ENCODE data around the gene ADAMTS8. TPM values are rescaled to one million over a fixed set of nuclear protein-coding genes. Genes with fewer than 3 reads are reported as not detected.
A peak's percentile ranks its signal among the peaks of the same experiment; 100 is the strongest.
"Not testable (repeated sequence)": the region's sequence is repeated elsewhere in the genome, so short reads cannot be mapped to it uniquely, and the experiment has no call there.

Gene ADAMTS8
- total RNA-seq, 1 donor: 2.6 TPM

GRCh38 chr11:130439160-130439519 is 10.7 kb upstream of the ADAMTS8 start:
- no peak for DNase-seq (ENCODE audit: low read depth)
- no peak for TF ChIP-seq CTCF (IDR thresholded peaks at IDR 0.05; ENCODE audit: insufficient read depth, low read length)
- H3K4me3 ChIP-seq (ENCODE audit: low read depth, low read length): no peak overlapping the region

- H3K4me3 ChIP-seq (ENCODE audit: low read depth, low read length); DNase-seq (ENCODE audit: low read depth): not testable (repeated sequence)
These were observed 10.2 kb upstream of the ADAMTS8 start for GRCh38 chr11:130438401-130439159.

DNA sequence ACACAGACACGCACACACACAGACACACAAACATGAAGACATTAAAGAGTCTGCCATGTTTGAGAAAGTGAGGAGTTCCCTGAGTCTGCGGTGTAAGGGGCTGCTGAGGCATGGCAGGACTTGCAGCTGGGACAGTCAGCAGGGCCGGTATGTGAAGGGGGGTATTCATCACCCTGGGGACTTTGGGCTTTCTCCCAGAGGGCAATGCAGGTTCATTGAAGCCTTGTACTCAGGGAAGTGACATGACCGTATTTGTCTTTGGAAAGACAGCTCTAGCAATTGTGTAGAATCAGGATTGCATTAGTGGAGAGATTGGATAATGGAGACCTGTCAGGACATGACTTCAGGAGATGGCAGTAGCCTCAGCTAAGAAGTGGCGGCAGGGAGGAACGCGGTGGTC is 9.4 kb upstream of the ADAMTS8 start:
- no peak overlapping the region for H3K4me3 ChIP-seq (ENCODE audit: low read depth, low read length)
- DNase-seq (ENCODE audit: low read depth): no peak
- TF ChIP-seq CTCF (IDR thresholded peaks at IDR 0.05; ENCODE audit: insufficient read depth, low read length): no peak

DNA sequence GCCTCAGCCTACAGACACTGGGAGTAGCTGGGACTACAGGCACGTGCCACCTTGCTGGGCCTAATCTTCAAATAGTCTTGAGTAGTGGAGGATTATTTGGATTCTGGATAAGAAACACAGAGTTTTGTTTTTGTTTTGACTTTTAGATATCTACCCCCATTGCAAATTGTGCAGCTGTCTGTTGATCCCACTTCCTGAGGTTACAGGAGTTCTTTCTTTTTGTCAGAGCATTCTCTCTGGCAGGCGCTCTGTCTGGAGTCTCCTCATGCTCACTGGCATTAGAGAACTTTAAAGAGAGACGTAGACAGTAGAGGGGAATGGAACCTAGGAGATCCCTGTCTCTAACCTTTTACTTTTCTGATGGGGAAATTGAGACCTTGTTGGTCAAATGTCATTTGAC is 7.8 kb upstream of the ADAMTS8 start:
- TF ChIP-seq CTCF (IDR thresholded peaks at IDR 0.05; ENCODE audit: insufficient read depth, low read length): no peak
- H3K4me3 ChIP-seq (ENCODE audit: low read depth, low read length): no peak overlapping the region
- no peak for DNase-seq (ENCODE audit: low read depth)

GRCh38 chr11:130435671-130436070 is 7.3 kb upstream of the ADAMTS8 start:
- H3K4me3 ChIP-seq (ENCODE audit: low read depth, low read length): no peak overlapping the region
- DNase-seq (ENCODE audit: low read depth): peak; percentile 48
- no peak for TF ChIP-seq CTCF (IDR thresholded peaks at IDR 0.05; ENCODE audit: insufficient read depth, low read length)

GRCh38 chr11:130434521-130435223 is 6.3 kb upstream of the ADAMTS8 start:
- peak overlapping the region; percentile 74 for H3K4me3 ChIP-seq (ENCODE audit: low read depth, low read length)
- DNase-seq (ENCODE audit: low read depth): peak; percentile 89
- TF ChIP-seq CTCF (IDR thresholded peaks at IDR 0.05; ENCODE audit: insufficient read depth, low read length): peak; percentile 91

GRCh38 chr11:130433357-130433756 is 4.9 kb upstream of the ADAMTS8 start:
- TF ChIP-seq CTCF (IDR thresholded peaks at IDR 0.05; ENCODE audit: insufficient read depth, low read length): no peak
- H3K4me3 ChIP-seq (ENCODE audit: low read depth, low read length): no peak overlapping the region
- DNase-seq (ENCODE audit: low read depth): no peak
